PFSK-1 (cell line): Measurements from ENCODE around the gene NUDT16L1.
A peak's percentile ranks its signal among the peaks of the same experiment; 100 is the strongest.

Experiments
- POLR2AphosphoS5 ChIP-seq: IDR thresholded peaks from 2 replicates; pipeline ENCODE4 v1.6.1; 2012; ENCODE audit warnings: low read depth, mild to moderate bottlenecking, control low read depth, low read length, moderate library complexity
- REST ChIP-seq, 2 experiments: IDR thresholded peaks; 2 replicates each; pipeline versions ENCODE4 v1.6.1 to v1.8.0; 2011 to 2012; ENCODE audit warnings: low read depth in 2 of 2, low read length in 2 of 2, control low read depth in 1 of 2, inconsistent platforms in 1 of 2, mild to moderate bottlenecking in 1 of 2, moderate library complexity in 1 of 2; ENCODE audit not compliant: insufficient read depth in 1 of 2
- TAF1 ChIP-seq: IDR thresholded peaks from 2 replicates; pipeline ENCODE4 v1.6.1; 2012; ENCODE audit warnings: low read length, control low read depth, borderline replicate concordance; ENCODE audit not compliant: insufficient read depth

GRCh38 chr16:4693296-4693955 is at the start of gene NUDT16L1:
- no peak for TF ChIP-seq REST (IDR thresholded peaks at IDR 0.05; ENCODE audit: insufficient read depth in 1 of 2, low read depth in 2 of 2, low read length in 2 of 2)
- TF ChIP-seq TAF1: no peak
- TF ChIP-seq POLR2AphosphoS5: peak; percentile 40; the same call in 1 of the 2 replicates
